Esophagus muscularis mucosa (tissue), 4 donors: Measurements from ENCODE around the gene CCNA2. TPM values are rescaled to one million over a fixed set of nuclear protein-coding genes. Genes with fewer than 3 reads are reported as not detected.

ENCODE experiments used
- DNase-seq: peaks from one replicate; pipeline ENCODE4 v3.0.0-alpha.2; 2017; ENCODE audit errors: extremely low spot score
- H3K27ac ChIP-seq, 4 donors: fragments of 200-600 bp; sonication (generic); replicated peaks in 1 of 4; 1 replicate in 3 of 4; 2 replicates in 1 of 4; pipeline ENCODE4 v1.5.1; 2016 to 2019; ENCODE audit warnings: mild to moderate bottlenecking in 1 of 4
- H3K27me3 ChIP-seq, 4 donors: fragments of 200-600 bp; sonication (generic); one replicate each; pipeline versions ENCODE4 v1.5.1 to v1.6.0; 2016 to 2019
- H3K36me3 ChIP-seq, 4 donors: fragments of 200-600 bp; sonication (generic); one replicate each; pipeline ENCODE4 v1.5.1; 2016 to 2019
- H3K4me1 ChIP-seq, 4 donors: fragments of 200-600 bp; sonication (generic); one replicate each; pipeline ENCODE4 v1.5.1; 2016 to 2019
- H3K4me3 ChIP-seq, 4 donors: fragments of 200-600 bp; sonication (generic); 1 replicate in 2 of 4; 2 replicates in 2 of 4; pipeline ENCODE4 v1.5.1; 2016 to 2019; ENCODE audit warnings: mild to moderate bottlenecking in 4 of 4, moderate library complexity in 1 of 4
- H3K9me3 ChIP-seq, 4 donors: fragments of 200-600 bp; sonication (generic); 1 replicate in 3 of 4; 2 replicates in 1 of 4; pipeline ENCODE4 v1.5.1; 2016 to 2019
- EP300 ChIP-seq: sonication (generic); formaldehyde crosslinking; IDR thresholded peaks from one replicate; pipeline ENCODE4 v1.6.1; 2017; ENCODE audit warnings: antibody characterized with exemption
- POLR2A ChIP-seq: fragments of 450-650 bp; IDR thresholded peaks from one replicate; pipeline ENCODE4 v1.6.1; 2017; ENCODE audit warnings: antibody characterized with exemption, moderate library complexity, mild to moderate bottlenecking, low read depth
- POLR2AphosphoS5 ChIP-seq, 2 donors: sonication (generic); formaldehyde crosslinking; IDR thresholded peaks; one replicate each; pipeline ENCODE4 v1.6.1; 2017; ENCODE audit warnings: antibody characterized with exemption in 2 of 2
- WGBS: methylation state at CpG from one replicate; pipeline ENCODE4 v1.1.5; 2018; 5-methylcytosine and 5-hydroxymethylcytosine counted together
- intact Hi-C: fragments of 100-400 bp; cut with DNase I; formaldehyde crosslinking; loops from one replicate; pipeline ENCODE4 v1.15.1; 2023
- total RNA-seq, 4 donors: library from RNA; depleted of rRNA; stranded (reverse); fragments of >200 nt; gene quantifications; one replicate each; pipeline versions ENCODE4 v1.1.0 to v1.2.1, GENCODE V29; 2016
- TF ChIP-seq, protein P1 (sequence below), 3 experiments: fragments of 200-600 bp in 2 of 3; fragments of 450-650 bp in 1 of 3; sonication (generic) in 2 of 3; IDR thresholded peaks; one replicate each; pipeline ENCODE4 v1.5.1; 2017 to 2019; ENCODE audit warnings: antibody characterized with exemption in 3 of 3, mild to moderate bottlenecking in 2 of 3, moderate library complexity in 1 of 3

CCNA2 gene
- total RNA-seq, 4 donors from 2014 or later: 0.17 to 0.98 (median 0.54) TPM

DNA sequence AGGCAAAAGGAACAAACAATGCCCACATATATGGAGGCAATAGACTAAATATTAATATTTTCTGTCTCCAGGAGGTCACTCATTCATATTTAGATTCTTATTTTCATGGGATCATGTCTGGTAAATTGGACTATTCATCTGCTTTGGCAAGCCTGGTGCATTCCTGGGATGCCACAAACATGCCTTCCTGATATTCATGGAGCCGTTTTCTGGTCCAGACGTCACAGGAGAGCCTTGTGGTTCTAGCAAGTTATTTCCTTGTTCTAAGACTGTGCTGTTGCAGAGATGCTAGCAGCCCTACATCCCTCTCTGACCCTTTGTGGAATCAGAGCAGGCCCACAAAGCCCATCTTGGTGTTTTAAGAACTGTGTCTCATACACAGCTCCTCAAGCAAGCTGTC, 38.7 kb downstream of the CCNA2 start:
- TF ChIP-seq POLR2AphosphoS5 (IDR thresholded peaks at IDR 0.05) (no peak), EP300 (no peak), POLR2A (no peak)
- TF ChIP-seq, protein P1, sequence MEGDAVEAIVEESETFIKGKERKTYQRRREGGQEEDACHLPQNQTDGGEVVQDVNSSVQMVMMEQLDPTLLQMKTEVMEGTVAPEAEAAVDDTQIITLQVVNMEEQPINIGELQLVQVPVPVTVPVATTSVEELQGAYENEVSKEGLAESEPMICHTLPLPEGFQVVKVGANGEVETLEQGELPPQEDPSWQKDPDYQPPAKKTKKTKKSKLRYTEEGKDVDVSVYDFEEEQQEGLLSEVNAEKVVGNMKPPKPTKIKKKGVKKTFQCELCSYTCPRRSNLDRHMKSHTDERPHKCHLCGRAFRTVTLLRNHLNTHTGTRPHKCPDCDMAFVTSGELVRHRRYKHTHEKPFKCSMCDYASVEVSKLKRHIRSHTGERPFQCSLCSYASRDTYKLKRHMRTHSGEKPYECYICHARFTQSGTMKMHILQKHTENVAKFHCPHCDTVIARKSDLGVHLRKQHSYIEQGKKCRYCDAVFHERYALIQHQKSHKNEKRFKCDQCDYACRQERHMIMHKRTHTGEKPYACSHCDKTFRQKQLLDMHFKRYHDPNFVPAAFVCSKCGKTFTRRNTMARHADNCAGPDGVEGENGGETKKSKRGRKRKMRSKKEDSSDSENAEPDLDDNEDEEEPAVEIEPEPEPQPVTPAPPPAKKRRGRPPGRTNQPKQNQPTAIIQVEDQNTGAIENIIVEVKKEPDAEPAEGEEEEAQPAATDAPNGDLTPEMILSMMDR (IDR thresholded peaks at IDR 0.05): no peak
- no peak for DNase-seq
- WGBS: 53% methylated on average over 2 of the region's 2 CpGs
- Histone ChIP-seq H3K27ac (peak overlapping the region in 1 of 4 donors; percentile 62), H3K27me3 (peaks cover 0 to 28% (median 0%) of the 10 kb centered on the region in 4 donors), H3K36me3 (no peaks in the 10 kb centered on the region), H3K9me3 (peaks cover 0 to 6% (median 0%) of the 10 kb centered on the region in 4 donors), H3K4me1 (no peaks in the 10 kb centered on the region), H3K4me3 (no peak overlapping the region)
- intact Hi-C loops: no loop called here

DNA sequence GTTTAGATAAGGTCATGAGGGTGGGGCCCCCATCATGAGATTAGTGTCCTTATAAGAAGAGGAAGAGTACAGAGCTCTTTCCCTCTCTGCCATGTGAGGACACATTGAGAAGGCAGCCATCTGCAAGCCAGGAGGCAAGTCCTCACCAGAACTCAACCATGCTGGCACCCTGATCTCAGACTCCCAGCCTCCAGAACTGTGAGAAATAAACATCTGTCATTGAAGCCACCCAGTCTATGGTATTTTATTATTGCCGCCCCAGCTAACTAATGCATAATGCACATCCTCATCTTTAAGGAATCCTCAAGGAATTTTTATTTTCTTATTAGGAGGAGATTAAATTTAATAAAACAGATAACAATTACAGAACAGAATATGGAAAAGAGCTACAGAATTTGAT, 39.3 kb downstream of the CCNA2 start:
- intact Hi-C loops: no loop called here
- TF ChIP-seq, protein P1 (IDR thresholded peaks at IDR 0.05): no peak
- H3K36me3 ChIP-seq: no peaks in the 10 kb centered on the region
- no peaks in the 10 kb centered on the region for H3K4me1 ChIP-seq
- H3K4me3 ChIP-seq: no peak overlapping the region
- H3K9me3 ChIP-seq: peaks cover 0 to 6% (median 0%) of the 10 kb centered on the region in 4 donors
- H3K27ac ChIP-seq: peak overlapping the region in 1 of 4 donors; percentile 32
- no peak for DNase-seq
- peaks cover 0 to 26% (median 0%) of the 10 kb centered on the region in 4 donors for H3K27me3 ChIP-seq
- 100% methylated on average over 1 of the region's 1 CpG for WGBS

DNA sequence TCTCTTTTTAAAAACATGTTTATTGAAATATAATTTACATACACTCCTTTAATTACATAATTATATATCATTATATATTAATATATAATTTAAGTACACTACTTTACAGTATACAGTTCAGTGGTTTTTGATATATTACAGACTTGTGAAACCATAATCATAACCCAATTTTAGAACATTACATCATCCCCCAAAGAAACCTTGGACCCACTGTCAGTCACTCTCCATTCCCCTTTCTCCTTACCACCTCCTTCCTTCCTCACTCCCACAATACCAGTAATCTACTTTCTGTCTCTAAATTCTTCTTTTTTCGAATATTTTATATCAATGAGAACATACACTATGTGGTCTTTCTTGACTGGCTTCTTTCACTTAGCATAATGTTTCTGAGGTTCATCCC, 40.5 kb downstream of the CCNA2 start:
- peaks cover 0 to 6% (median 0%) of the 10 kb centered on the region in 4 donors for H3K9me3 ChIP-seq
- 77% methylated on average over 1 of the region's 1 CpG for WGBS
- peaks cover 0 to 16% (median 0%) of the 10 kb centered on the region in 4 donors for H3K27me3 ChIP-seq
- intact Hi-C loops: no loop called here
- TF ChIP-seq POLR2A (no peak), EP300 (no peak), POLR2AphosphoS5 (IDR thresholded peaks at IDR 0.05) (no peak)
- TF ChIP-seq, protein P1 (IDR thresholded peaks at IDR 0.05): no peak
- H3K36me3 ChIP-seq: no peaks in the 10 kb centered on the region
- H3K4me3 ChIP-seq: no peak overlapping the region
- no peak overlapping the region for H3K27ac ChIP-seq
- no peak for DNase-seq
- H3K4me1 ChIP-seq: no peaks in the 10 kb centered on the region

DNA sequence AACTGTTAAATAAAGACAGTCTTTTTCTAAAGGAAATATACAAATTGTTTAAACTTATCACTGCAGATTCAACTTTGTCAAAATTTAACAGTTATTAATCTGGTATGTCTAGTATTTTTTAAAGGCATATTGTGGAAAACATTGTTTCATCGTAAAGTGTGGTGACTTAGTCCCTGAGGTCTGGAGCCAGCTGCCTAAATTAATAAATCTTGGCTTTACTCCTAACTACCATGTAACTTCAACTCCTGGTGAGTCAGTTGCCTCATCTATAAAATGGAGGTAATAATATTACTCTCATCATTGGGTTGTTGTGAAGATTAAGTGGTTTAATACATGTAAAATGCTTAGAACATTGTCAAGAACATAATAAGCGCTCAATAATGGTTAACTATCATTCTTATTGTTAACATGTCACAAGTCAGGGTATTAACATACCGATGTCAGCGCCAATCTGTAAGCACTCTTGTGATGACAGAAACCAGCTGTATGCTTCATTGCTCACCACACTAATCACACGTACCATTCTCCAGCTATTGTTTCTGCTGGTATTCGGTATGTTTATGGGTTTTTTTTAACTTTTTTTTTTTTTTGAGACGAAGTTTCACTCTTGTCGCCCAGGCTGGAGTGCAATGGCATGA, 44.6 kb downstream of the CCNA2 start:
- no peak for DNase-seq
- intact Hi-C loops: no loop called here

More for the DNA sequence above, 44.6 kb downstream of the CCNA2 start:
- 37% methylated on average over 8 of the region's 8 CpGs for WGBS
- Histone ChIP-seq H3K36me3 (no peaks in the 10 kb centered on the region), H3K27ac (no peak overlapping the region), H3K27me3 (peaks cover 0 to 12% (median 0%) of the 10 kb centered on the region in 4 donors), H3K9me3 (peaks cover 0 to under 1% (median 0%) of the 10 kb centered on the region in 4 donors), H3K4me1 (no peaks in the 10 kb centered on the region), H3K4me3 (no peak overlapping the region)
- TF ChIP-seq, protein P1 (IDR thresholded peaks at IDR 0.05): no peak
- TF ChIP-seq POLR2A (no peak), EP300 (no peak), POLR2AphosphoS5 (IDR thresholded peaks at IDR 0.05) (peak in 1 of 2 donors; percentile 35)
